DMS79 (cell line): ENCODE data around the gene MSANTD7.
A peak's percentile ranks its signal among the peaks of the same experiment; 100 is the strongest.
"Not testable (repeated sequence)": the region's sequence is repeated elsewhere in the genome, so short reads cannot be mapped to it uniquely, and the experiment has no call there.

Experiments used
- DNase-seq: peaks from one replicate; lab custom pipeline; 2025; lab: John Stamatoyannopoulos, UW

MSANTD7 gene

GRCh38 chr10:14837757-14838581 lies at the start of gene MSANTD7, which contains the start of the genes CDNF and HSPA14:
TSS of gene MSANTD7 (plus strand) at chr10:14838306. CDS start at chr10:14842285, 3,979 bp downstream.
TSS of gene CDNF (minus strand) at chr10:14838037. CDS start at chr10:14837946, 91 bp downstream.
TSS of gene HSPA14 (plus strand) at chr10:14838306. CDS start at chr10:14838403, 97 bp downstream.
- peak; percentile 81 for DNase-seq

GRCh38 chr10:14798636-14799035 lies 39.5 kb upstream of the MSANTD7 start:
- no peak for DNase-seq

- no peak for DNase-seq
These were observed 37.7 kb upstream of the MSANTD7 start for GRCh38 chr10:14800397-14800796.

GRCh38 chr10:14801723-14802122 lies 36.4 kb upstream of the MSANTD7 start:
- DNase-seq: no peak

GRCh38 chr10:14803827-14804226 lies 34.3 kb upstream of the MSANTD7 start:
- no peak for DNase-seq

GRCh38 chr10:14806318-14806717 lies 31.8 kb upstream of the MSANTD7 start:
- DNase-seq: no peak

- DNase-seq: no peak
These were observed 26.8 kb upstream of the MSANTD7 start for GRCh38 chr10:14810969-14811953.

- DNase-seq: no peak
These were observed 25.8 kb upstream of the MSANTD7 start for GRCh38 chr10:14812271-14812670.

- no peak for DNase-seq
These were observed 22.4 kb upstream of the MSANTD7 start for GRCh38 chr10:14815681-14816080.

- DNase-seq: not testable (repeated sequence)
These were observed 21.4 kb upstream of the MSANTD7 start for GRCh38 chr10:14816717-14817116.

- no peak for DNase-seq
These were observed 17.9 kb upstream of the MSANTD7 start for GRCh38 chr10:14820010-14820774.

- DNase-seq: no peak
These were observed 17.3 kb upstream of the MSANTD7 start for GRCh38 chr10:14820775-14821154.

- no peak for DNase-seq
These were observed 16.3 kb upstream of the MSANTD7 start for GRCh38 chr10:14821635-14822375.

GRCh38 chr10:14822879-14823755 lies 15.0 kb upstream of the MSANTD7 start:
- DNase-seq: no peak

- no peak for DNase-seq
These were observed 14.1 kb upstream of the MSANTD7 start for GRCh38 chr10:14823966-14824365.

GRCh38 chr10:14826076-14826829 lies 11.9 kb upstream of the MSANTD7 start:
- no peak for DNase-seq

- DNase-seq: no peak
These were observed 5.0 kb upstream of the MSANTD7 start for GRCh38 chr10:14833106-14833505.

GRCh38 chr10:14836208-14836607 lies 1.9 kb upstream of the MSANTD7 start:
- DNase-seq: no peak
